ENCODE results near the gene BAAT.
"Not testable (repeated sequence)": the region's sequence is repeated elsewhere in the genome, so short reads cannot be mapped to it uniquely, and the experiment has no call there.

BAAT gene

GRCh38 chr9:101341958-101342357 lies 42.8 kb downstream of the BAAT start:
- no peak for FAIRE-seq
- TF ChIP-seq CTCF (IDR thresholded peaks at IDR 0.05; ENCODE audit: insufficient read depth, missing control alignments): no peak

GRCh38 chr9:101337237-101337636 lies 47.6 kb downstream of the BAAT start:
- FAIRE-seq (no peak), DNase-seq (ENCODE audit: insufficient read length, low spot score) (no peak)
- no peak for TF ChIP-seq CTCF (IDR thresholded peaks at IDR 0.05; ENCODE audit: insufficient read depth, missing control alignments)

More at GRCh38 chr9:101341958-101342357, 42.8 kb downstream of the BAAT start:
- DNase-seq (ENCODE audit: insufficient read length, low spot score): no peak

GRCh38 chr9:101336091-101336490 lies 48.7 kb downstream of the BAAT start:
- FAIRE-seq: no peak
- no peak for TF ChIP-seq CTCF (IDR thresholded peaks at IDR 0.05; ENCODE audit: insufficient read depth, missing control alignments)
- no peak for DNase-seq (ENCODE audit: insufficient read length, low spot score)

GRCh38 chr9:101333926-101334702 lies 50.7 kb downstream of the BAAT start:
- no peak for DNase-seq (ENCODE audit: insufficient read length, low spot score)
- FAIRE-seq: no peak
- TF ChIP-seq CTCF (IDR thresholded peaks at IDR 0.05; ENCODE audit: insufficient read depth, missing control alignments): no peak

- no peak for DNase-seq (ENCODE audit: insufficient read length, low spot score)
- FAIRE-seq: no peak
- TF ChIP-seq CTCF (IDR thresholded peaks at IDR 0.05; ENCODE audit: insufficient read depth, missing control alignments): no peak
These were observed 51.3 kb downstream of the BAAT start for GRCh38 chr9:101333490-101333889.

- DNase-seq (ENCODE audit: insufficient read length, low spot score): no peak
- no peak for TF ChIP-seq CTCF (IDR thresholded peaks at IDR 0.05; ENCODE audit: insufficient read depth, missing control alignments)
- peak; percentile 16 for FAIRE-seq
These were observed 52.4 kb downstream of the BAAT start for GRCh38 chr9:101332362-101332761.

- not testable (repeated sequence) for DNase-seq (ENCODE audit: insufficient read length, low spot score); FAIRE-seq
These were observed 57.3 kb downstream of the BAAT start for GRCh38 chr9:101327422-101327909.

Data from D721Med (cell line).